ENCODE measurements around the gene CA10.

DNA sequence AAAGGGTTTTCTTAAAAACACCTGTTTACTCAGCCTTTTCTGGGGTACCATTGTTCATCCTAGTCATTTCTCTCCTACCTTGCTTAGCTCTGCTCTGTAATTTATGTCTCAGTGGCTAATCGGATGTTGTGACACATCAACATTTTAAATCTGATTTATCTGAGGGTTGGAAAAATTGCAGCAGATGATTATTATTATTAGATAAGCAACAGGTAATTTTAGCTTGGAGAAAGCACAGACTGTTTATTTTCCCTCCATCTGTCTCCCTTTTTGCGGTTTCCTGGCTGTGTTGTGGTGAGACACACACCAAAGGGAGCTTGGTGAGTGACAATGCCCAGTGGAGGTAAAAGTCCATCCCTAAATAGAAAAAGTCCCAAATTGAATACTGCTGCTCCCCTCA is 508.3 kb downstream of the CA10 start:
- TF ChIP-seq EZH2 (IDR thresholded peaks at IDR 0.05; ENCODE audit: borderline replicate concordance, low read depth, low read length, severe bottlenecking), result no peak
- TF ChIP-seq, protein P1, sequence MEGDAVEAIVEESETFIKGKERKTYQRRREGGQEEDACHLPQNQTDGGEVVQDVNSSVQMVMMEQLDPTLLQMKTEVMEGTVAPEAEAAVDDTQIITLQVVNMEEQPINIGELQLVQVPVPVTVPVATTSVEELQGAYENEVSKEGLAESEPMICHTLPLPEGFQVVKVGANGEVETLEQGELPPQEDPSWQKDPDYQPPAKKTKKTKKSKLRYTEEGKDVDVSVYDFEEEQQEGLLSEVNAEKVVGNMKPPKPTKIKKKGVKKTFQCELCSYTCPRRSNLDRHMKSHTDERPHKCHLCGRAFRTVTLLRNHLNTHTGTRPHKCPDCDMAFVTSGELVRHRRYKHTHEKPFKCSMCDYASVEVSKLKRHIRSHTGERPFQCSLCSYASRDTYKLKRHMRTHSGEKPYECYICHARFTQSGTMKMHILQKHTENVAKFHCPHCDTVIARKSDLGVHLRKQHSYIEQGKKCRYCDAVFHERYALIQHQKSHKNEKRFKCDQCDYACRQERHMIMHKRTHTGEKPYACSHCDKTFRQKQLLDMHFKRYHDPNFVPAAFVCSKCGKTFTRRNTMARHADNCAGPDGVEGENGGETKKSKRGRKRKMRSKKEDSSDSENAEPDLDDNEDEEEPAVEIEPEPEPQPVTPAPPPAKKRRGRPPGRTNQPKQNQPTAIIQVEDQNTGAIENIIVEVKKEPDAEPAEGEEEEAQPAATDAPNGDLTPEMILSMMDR (IDR thresholded peaks at IDR 0.05; ENCODE audit: borderline replicate concordance, extremely low read depth, low read length, poor library complexity, severe bottlenecking), result no peak

Measured in DND-41 (cell line).